NK-92 (cell line): ENCODE results near the gene MTERF1.
"Not testable (repeated sequence)": the region's sequence is repeated elsewhere in the genome, so short reads cannot be mapped to it uniquely, and the experiment has no call there.

Experiments used
- DNase-seq: peaks from one replicate; lab custom pipeline; 2025; ENCODE audit not compliant: unreplicated experiment; lab: John Stamatoyannopoulos, UW

Gene MTERF1

GRCh38 chr7:91887336-91888213 lies 7.1 kb upstream of the MTERF1 start:
- DNase-seq: not testable (repeated sequence)

DNA sequence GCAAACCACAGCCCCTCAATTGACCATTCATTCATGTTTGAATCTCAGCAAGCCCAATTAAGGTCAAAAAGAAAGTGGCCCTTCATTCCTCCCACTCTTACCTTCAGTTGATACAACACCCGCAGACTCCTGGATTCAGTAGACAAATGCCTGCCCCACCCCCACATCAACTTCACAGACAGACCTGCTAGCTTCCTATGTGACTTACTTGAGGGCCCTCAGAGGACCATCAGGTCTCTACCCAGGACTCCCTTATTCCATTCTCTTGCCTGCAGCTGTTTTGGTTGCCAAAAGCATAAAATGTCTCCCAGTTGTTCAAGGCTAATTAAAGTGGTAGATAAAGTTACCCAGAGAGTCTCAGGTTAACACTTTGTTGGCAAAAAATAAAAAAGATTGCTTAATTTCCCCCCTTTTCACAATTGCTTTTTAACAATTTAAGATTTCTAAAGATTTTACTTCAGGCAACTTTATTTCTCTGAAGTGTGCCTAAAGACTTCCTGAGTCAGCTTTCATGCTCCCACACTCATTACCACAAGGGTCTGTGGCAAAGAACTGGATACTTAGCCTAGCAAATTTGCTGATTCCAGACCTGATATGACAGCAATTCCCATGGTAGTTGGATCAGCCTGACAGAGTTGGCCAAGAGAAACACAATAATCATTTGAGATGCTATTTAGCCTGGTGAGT lies 3.3 kb upstream of the MTERF1 start:
- DNase-seq: no peak

DNA sequence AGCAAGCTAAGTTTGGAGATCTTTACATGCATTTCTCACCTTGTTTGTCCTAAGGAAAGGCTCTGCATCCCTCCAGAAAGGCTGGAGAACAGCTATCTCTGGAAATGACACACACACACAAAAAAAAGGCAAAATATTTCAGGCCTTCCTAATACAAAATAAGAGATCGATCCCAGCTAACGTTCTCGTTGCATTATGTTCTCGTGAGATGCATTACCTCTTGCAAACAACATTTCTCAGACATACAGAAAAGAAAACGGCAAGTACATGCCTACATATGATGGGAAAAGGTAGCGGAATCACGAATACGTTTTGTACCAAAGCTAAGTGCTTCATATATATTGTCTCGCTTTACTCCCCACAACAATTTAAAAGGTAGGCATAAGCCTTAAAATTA lies 488 bp downstream of the MTERF1 start:
- DNase-seq: no peak

DNA sequence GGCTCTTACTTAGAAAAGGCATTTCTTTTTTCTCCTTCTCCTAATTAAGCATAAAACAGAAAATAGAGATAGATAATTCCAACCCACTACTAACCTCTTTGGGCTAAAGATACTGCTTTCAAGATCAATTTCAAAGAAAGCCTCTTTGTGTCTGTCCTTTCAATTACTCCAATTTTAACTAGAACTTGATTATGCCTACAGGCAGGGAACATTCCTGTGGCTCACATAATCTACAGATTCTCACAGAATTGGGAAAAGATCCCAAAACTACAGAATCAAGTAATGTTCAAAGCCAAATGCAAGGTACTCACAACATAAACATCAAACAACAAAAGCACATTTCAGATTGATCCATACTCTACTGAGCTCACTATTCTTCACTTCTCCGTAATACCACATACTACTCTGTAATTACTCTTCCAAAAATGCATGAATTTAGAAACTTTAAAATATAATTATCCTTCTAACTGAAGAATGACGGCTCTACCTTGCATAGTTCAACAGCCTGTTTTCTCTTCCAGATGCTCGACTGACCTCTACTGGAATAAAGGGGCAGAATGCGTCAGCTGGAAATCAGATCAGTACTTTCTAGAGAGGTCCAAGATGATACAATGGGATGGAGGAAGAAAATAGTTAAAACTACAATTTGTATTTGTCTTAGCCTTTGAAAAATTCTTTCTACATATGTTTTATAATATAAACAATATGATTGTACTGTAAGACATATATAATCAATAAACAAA lies 3.9 kb downstream of the MTERF1 start:
- no peak for DNase-seq

GRCh38 chr7:91875851-91876250 lies 4.7 kb downstream of the MTERF1 start:
- no peak for DNase-seq

GRCh38 chr7:91872928-91873327 lies 7.6 kb downstream of the MTERF1 start:
- DNase-seq: no peak

- no peak for DNase-seq
Observed at GRCh38 chr7:91872069-91872468, 8.4 kb downstream of the MTERF1 start.

- DNase-seq: no peak
Observed at GRCh38 chr7:91869661-91870060, 10.8 kb downstream of the MTERF1 start.

DNA sequence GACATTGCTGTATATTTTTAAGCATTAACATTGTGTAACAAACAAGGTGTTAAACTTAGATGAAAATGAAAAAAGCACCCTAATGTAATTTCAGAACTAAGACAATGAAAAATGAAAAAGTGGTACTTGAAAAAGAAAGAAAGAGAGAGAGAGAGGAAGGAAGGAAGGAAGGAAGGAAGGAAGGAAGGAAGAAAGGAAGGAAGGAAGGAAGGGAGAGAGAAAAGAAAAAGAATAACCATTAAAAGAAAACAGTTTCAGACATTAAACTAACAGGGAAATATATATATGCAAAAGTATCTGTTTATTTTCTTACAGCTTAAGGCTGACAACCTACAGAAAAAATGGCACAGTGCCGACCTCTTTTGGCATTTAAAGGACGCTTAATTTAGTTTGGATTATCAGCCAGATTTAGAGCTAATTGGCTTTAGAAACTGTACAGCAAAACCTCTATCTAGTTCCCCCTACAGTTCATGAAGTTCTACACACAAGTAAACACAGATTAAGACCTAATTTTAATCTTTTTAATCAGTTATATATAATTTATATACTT lies 13.8 kb downstream of the MTERF1 start:
- DNase-seq: no peak

DNA sequence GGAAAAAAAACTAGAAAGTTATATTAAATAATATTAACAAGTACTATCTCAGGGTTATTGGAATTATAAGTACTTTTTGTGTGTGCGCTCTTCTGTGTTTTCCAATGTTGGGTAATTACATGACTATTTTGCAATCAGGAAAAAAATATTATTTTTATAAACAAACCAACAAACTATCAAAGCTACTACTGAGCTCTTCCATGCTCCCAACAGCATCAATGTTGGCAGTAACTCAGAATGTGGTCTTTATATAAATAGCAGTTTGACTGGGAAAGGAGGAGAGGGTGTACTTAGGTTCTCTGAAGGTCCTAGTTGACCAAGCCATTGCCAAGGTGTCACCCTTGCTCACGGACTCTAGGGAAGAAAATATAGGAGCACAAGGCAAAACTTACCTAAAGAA lies 15.0 kb downstream of the MTERF1 start:
- no peak for DNase-seq

DNA sequence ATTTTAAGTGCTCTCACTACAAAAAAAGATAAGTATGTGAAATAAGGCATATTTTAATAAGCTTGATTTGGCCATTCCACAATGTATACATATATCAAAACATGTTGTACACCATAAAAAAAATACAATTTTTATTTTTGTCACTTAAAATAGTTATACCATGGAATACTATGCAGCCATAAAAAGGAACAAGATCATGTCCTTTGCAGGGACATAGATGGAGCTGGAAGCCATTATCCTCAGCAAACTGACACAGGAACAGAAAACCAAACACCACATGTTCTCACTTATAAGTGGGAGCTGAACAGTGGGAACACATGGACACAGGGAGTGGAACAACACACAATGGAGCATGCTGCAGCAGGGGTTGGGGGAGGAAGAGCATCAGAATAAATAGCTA lies 15.9 kb downstream of the MTERF1 start:
- DNase-seq: not testable (repeated sequence)

GRCh38 chr7:91864070-91864469 lies 16.4 kb downstream of the MTERF1 start:
- DNase-seq: no peak

GRCh38 chr7:91852263-91852741 lies 28.2 kb downstream of the MTERF1 start:
- no peak for DNase-seq

- no peak for DNase-seq
Observed at GRCh38 chr7:91850455-91850854, 30.0 kb downstream of the MTERF1 start.

DNA sequence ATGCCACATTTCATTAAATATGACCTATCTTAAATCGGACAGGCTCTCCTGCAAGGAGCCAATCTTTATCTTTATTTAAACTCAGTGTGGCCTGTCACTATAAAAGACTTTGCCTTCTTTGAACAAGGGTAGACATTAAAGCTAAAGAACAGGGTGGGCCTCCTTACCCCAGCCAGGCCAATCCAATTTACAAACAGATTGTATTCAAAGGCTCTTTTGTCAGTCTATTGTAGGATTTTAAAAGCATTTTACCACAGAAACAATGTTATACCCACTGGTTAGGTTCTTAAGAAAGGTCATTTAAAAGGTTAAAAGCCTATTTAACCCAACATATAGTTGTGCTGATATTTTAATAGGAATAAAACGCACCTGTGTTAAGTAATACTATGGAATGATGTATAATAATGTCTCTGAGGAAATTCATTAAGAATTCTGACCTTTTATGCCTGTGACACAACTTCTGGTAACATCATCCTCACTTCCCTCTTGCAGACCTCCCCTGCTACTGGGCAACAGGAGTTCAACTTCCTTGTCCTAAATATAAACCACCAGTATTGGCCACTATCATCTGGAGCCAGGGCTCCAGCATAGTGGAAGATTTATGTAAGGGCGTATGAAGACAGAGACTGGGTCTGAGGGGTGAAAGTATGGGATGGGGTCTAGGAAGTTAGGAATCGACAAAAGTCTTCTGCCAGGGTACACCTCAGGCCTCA lies 32.5 kb downstream of the MTERF1 start:
- DNase-seq: no peak

DNA sequence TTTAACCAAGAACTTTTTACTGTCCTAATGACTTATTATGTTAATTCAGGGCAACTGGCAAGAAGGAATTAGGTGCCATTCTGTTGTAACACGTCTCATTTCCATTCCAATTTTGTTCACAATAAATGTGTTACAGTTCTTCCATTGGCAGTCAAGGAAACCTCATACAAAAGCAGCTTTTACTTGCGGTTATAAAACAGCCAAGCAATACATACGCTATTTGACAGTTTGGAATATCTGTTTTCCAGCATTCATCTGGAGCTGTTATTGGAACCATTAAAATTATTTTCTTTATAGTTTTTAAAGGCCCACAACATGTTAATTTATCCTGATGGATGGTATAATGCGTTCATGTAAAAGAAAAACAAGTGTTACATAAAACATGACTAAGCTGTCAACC lies 33.3 kb downstream of the MTERF1 start:
- no peak for DNase-seq

- no peak for DNase-seq
Observed at GRCh38 chr7:91846436-91846835, 34.1 kb downstream of the MTERF1 start.

DNA sequence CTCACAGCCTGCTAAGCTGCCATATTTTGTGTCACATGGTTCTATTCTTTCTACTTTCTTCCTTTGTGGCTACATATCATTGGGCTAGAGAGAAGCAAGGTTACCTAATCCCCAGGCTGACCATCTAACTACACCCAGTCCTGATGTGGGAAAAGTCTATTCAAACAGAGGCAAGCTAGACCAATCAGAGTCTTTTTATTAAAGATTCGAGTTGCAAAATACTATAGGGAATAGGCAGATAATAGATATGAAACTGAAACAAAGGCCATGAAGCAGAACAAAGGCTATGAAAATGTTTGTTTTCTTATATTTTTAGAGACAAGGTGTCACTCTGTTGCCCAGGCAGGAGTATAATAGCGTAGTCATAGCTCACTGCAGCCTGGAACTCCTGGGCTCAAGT lies 36.7 kb downstream of the MTERF1 start:
- DNase-seq: no peak

GRCh38 chr7:91838439-91838838 lies 42.1 kb downstream of the MTERF1 start:
- DNase-seq: no peak

- no peak for DNase-seq
Observed at GRCh38 chr7:91837397-91838070, 43.0 kb downstream of the MTERF1 start.
